Measurements from ENCODE around the gene SPATS2L. TPM values are rescaled to one million over a fixed set of nuclear protein-coding genes. Genes with fewer than 3 reads are reported as not detected.

The SPATS2L gene
- total RNA-seq, 3 donors from 2014 or later = 61.3 to 67.5 (median 64.5) TPM

GRCh38 chr2:200321780-200322534 is 15.5 kb downstream of the SPATS2L start:
- no peak overlapping the region for H3K27ac ChIP-seq
- intact Hi-C loops (cut with DNase I; ENCODE audit: low total_unique reads) = no loop called here
- TF ChIP-seq CTCF (IDR thresholded peaks at IDR 0.05) = no peak
- TF ChIP-seq POLR2AphosphoS5 (IDR thresholded peaks at IDR 0.05) = no peak
- TF ChIP-seq POLR2A (IDR thresholded peaks at IDR 0.05) = no peak
- DNase-seq (ENCODE audit: low spot score in 2 of 2) = no peak
- H3K27me3 ChIP-seq = no peaks in the 10 kb centered on the region
- no peak overlapping the region for H3K4me3 ChIP-seq
- peaks cover 4 to 5% of the 10 kb centered on the region in 2 donors for H3K4me1 ChIP-seq
- no peaks in the 10 kb centered on the region for H3K36me3 ChIP-seq
- H3K9me3 ChIP-seq = no peaks in the 10 kb centered on the region

- no peak for TF ChIP-seq CTCF (IDR thresholded peaks at IDR 0.05)
- no peak for TF ChIP-seq POLR2A (IDR thresholded peaks at IDR 0.05)
- no peak for TF ChIP-seq POLR2AphosphoS5 (IDR thresholded peaks at IDR 0.05)
- intact Hi-C loops (cut with DNase I; ENCODE audit: low total_unique reads) = no loop called here
- H3K9me3 ChIP-seq = no peaks in the 10 kb centered on the region
- no peak overlapping the region for H3K27ac ChIP-seq
- peaks cover 2 to 4% of the 10 kb centered on the region in 2 donors for H3K4me1 ChIP-seq
- no peak overlapping the region for H3K4me3 ChIP-seq
- H3K36me3 ChIP-seq = no peaks in the 10 kb centered on the region
- H3K27me3 ChIP-seq = no peaks in the 10 kb centered on the region
- DNase-seq (ENCODE audit: low spot score in 2 of 2) = no peak
Measured at GRCh38 chr2:200322607-200323006, 16.1 kb downstream of the SPATS2L start.

GRCh38 chr2:200324362-200324761 is 17.9 kb downstream of the SPATS2L start:
- Histone ChIP-seq H3K4me3 (no peak overlapping the region), H3K27ac (no peak overlapping the region), H3K9me3 (no peaks in the 10 kb centered on the region), H3K36me3 (no peaks in the 10 kb centered on the region), H3K4me1 (no peaks in the 10 kb centered on the region), H3K27me3 (no peaks in the 10 kb centered on the region)
- TF ChIP-seq POLR2AphosphoS5 (IDR thresholded peaks at IDR 0.05) (no peak), POLR2A (IDR thresholded peaks at IDR 0.05) (no peak), CTCF (IDR thresholded peaks at IDR 0.05) (no peak)
- intact Hi-C loops (cut with DNase I; ENCODE audit: low total_unique reads) = no loop called here
- no peak for DNase-seq (ENCODE audit: low spot score in 2 of 2)

- no peaks in the 10 kb centered on the region for H3K36me3 ChIP-seq
- H3K4me1 ChIP-seq = no peaks in the 10 kb centered on the region
- no peak overlapping the region for H3K27ac ChIP-seq
- no peak for DNase-seq (ENCODE audit: low spot score in 2 of 2)
- no peaks in the 10 kb centered on the region for H3K27me3 ChIP-seq
- intact Hi-C loops (cut with DNase I; ENCODE audit: low total_unique reads) = no loop called here
- H3K9me3 ChIP-seq = no peaks in the 10 kb centered on the region
- H3K4me3 ChIP-seq = no peak overlapping the region
- TF ChIP-seq POLR2A (IDR thresholded peaks at IDR 0.05) (no peak), POLR2AphosphoS5 (IDR thresholded peaks at IDR 0.05) (no peak), CTCF (IDR thresholded peaks at IDR 0.05) (no peak)
Measured at GRCh38 chr2:200329384-200329783, 22.9 kb downstream of the SPATS2L start.

- H3K4me3 ChIP-seq = no peak overlapping the region
- TF ChIP-seq CTCF (IDR thresholded peaks at IDR 0.05) (no peak), POLR2A (IDR thresholded peaks at IDR 0.05) (no peak), POLR2AphosphoS5 (IDR thresholded peaks at IDR 0.05) (no peak)
- intact Hi-C loops (cut with DNase I; ENCODE audit: low total_unique reads) = no loop called here
- H3K27ac ChIP-seq = no peak overlapping the region
- no peaks in the 10 kb centered on the region for H3K27me3 ChIP-seq
- H3K36me3 ChIP-seq = no peaks in the 10 kb centered on the region
- no peak for DNase-seq (ENCODE audit: low spot score in 2 of 2)
- no peaks in the 10 kb centered on the region for H3K9me3 ChIP-seq
- no peaks in the 10 kb centered on the region for H3K4me1 ChIP-seq
Measured at GRCh38 chr2:200329798-200330197, 23.3 kb downstream of the SPATS2L start.

Measured in breast epithelium (tissue), 4 donors.